H9 (cell line): ENCODE results near the gene HNRNPF. TPM values are rescaled to one million over a fixed set of nuclear protein-coding genes. Genes with fewer than 3 reads are reported as not detected.

Source experiments
- DNase-seq: peaks from one replicate; pipeline ENCODE4 v3.0.0-alpha.2; 2017
- H2AFZ ChIP-seq: one replicate; pipeline ENCODE4 v1.6.1; 2013; ENCODE audit warnings: mild to moderate bottlenecking, low read length, control low read depth, moderate library complexity
- H2AK5ac ChIP-seq: 2 replicates; pipeline ENCODE4 v1.6.1; 2013; ENCODE audit warnings: low read length, control low read depth, mixed read lengths; ENCODE audit not compliant: insufficient read length
- H2BK120ac ChIP-seq: one replicate; pipeline ENCODE4 v1.6.1; 2013; ENCODE audit warnings: low read depth, mild to moderate bottlenecking, low read length, control low read depth, inconsistent platforms; ENCODE audit not compliant: poor library complexity, severe bottlenecking
- H2BK12ac ChIP-seq: 2 replicates; pipeline ENCODE4 v1.6.1; 2013; ENCODE audit warnings: low read length, control low read depth, mixed read lengths, low read depth; ENCODE audit not compliant: insufficient read length
- H2BK15ac ChIP-seq: 2 replicates; pipeline ENCODE4 v1.6.1; 2013; ENCODE audit warnings: low read depth, low read length, control low read depth
- H2BK20ac ChIP-seq: one replicate; pipeline ENCODE4 v1.6.1; 2013; ENCODE audit warnings: low read depth, mild to moderate bottlenecking, low read length, control low read depth, inconsistent platforms; ENCODE audit not compliant: poor library complexity, severe bottlenecking
- H2BK5ac ChIP-seq: 2 replicates; pipeline ENCODE4 v1.6.1; 2013; ENCODE audit warnings: low read length, control low read depth, mixed read lengths; ENCODE audit not compliant: insufficient read length
- H3K14ac ChIP-seq: 2 replicates; pipeline ENCODE4 v1.6.1; 2013; ENCODE audit warnings: low read length, control low read depth; ENCODE audit not compliant: insufficient read depth
- H3K18ac ChIP-seq: 2 replicates; pipeline ENCODE4 v1.6.1; 2013; ENCODE audit warnings: low read depth, mild to moderate bottlenecking, mixed read lengths, low read length, control low read depth; ENCODE audit not compliant: insufficient read length
- H3K23ac ChIP-seq: 2 replicates; pipeline ENCODE4 v1.6.1; 2013; ENCODE audit warnings: low read length, control low read depth, mixed read lengths, low read depth; ENCODE audit not compliant: insufficient read length
- H3K23me2 ChIP-seq: 2 replicates; pipeline ENCODE4 v1.6.1; 2013; ENCODE audit warnings: low read depth, mild to moderate bottlenecking, mixed read lengths, low read length, control low read depth; ENCODE audit not compliant: insufficient read length, poor library complexity, severe bottlenecking
- H3K27ac ChIP-seq: 2 replicates; pipeline ENCODE4 v1.5.1; 2013; ENCODE audit warnings: low read length, control low read depth, mixed read lengths, low read depth; ENCODE audit not compliant: insufficient read length
- H3K27me3 ChIP-seq: 2 replicates; pipeline ENCODE4 v1.6.1; 2013; ENCODE audit warnings: low read length, control low read depth, inconsistent platforms; ENCODE audit not compliant: insufficient read depth
- H3K4ac ChIP-seq: 2 replicates; pipeline ENCODE4 v1.6.1; 2013; ENCODE audit warnings: low read depth, mild to moderate bottlenecking, control low read depth, inconsistent platforms, low read length, moderate library complexity
- H3K4me1 ChIP-seq: 2 replicates; pipeline ENCODE4 v1.6.1; 2013; ENCODE audit warnings: low read length, control low read depth, inconsistent platforms; ENCODE audit not compliant: insufficient read depth
- H3K4me2 ChIP-seq: 2 replicates; pipeline ENCODE4 v1.6.1; 2013; ENCODE audit warnings: low read length, control low read depth, mixed read lengths; ENCODE audit not compliant: insufficient read length, insufficient read depth
- H3K56ac ChIP-seq: 2 replicates; pipeline ENCODE4 v1.6.1; 2013; ENCODE audit warnings: low read depth, mild to moderate bottlenecking, mixed read lengths, low read length, control low read depth; ENCODE audit not compliant: insufficient read length
- H3K79me1 ChIP-seq: 2 replicates; pipeline ENCODE4 v1.6.1; 2013; ENCODE audit warnings: low read depth, mild to moderate bottlenecking, moderate library complexity, low read length, control low read depth, inconsistent platforms; ENCODE audit not compliant: insufficient read depth, poor library complexity, severe bottlenecking
- H3K79me2 ChIP-seq: 2 replicates; pipeline ENCODE4 v1.6.1; 2013; ENCODE audit warnings: low read length, control low read depth, inconsistent platforms; ENCODE audit not compliant: insufficient read depth
- H3K9ac ChIP-seq: 2 replicates; pipeline ENCODE4 v1.6.1; 2013; ENCODE audit warnings: low read length, control low read depth, mixed read lengths; ENCODE audit not compliant: insufficient read length; ENCODE audit errors: extremely low read depth
- H3K9me3 ChIP-seq: one replicate; pipeline ENCODE4 v1.6.1; 2013; ENCODE audit warnings: low read depth, low read length, inconsistent platforms; ENCODE audit not compliant: control insufficient read depth
- H3T11ph ChIP-seq: one replicate; pipeline ENCODE4 v1.6.1; 2013; ENCODE audit warnings: mild to moderate bottlenecking, low read length, control low read depth, inconsistent platforms
- H4K20me1 ChIP-seq: one replicate; pipeline ENCODE4 v1.6.1; 2013; ENCODE audit not compliant: control insufficient read depth, insufficient read length, insufficient read depth
- H4K5ac ChIP-seq: 2 replicates; pipeline ENCODE4 v1.6.1; 2013; ENCODE audit warnings: low read depth, mild to moderate bottlenecking, mixed read lengths, low read length, control low read depth; ENCODE audit not compliant: insufficient read length
- H4K8ac ChIP-seq: replicated peaks from 2 replicates; pipeline ENCODE4 v1.6.1; 2013; ENCODE audit warnings: low read length, control low read depth, mixed read lengths, low read depth; ENCODE audit not compliant: insufficient read length
- H4K91ac ChIP-seq: 2 replicates; pipeline ENCODE4 v1.6.1; 2013; ENCODE audit warnings: low read depth, mild to moderate bottlenecking, moderate library complexity, mixed read lengths, low read length, control low read depth; ENCODE audit not compliant: insufficient read length
- H3K27ac Mint-ChIP-seq, 3 experiments: 2 replicates in 2 of 3; 3 replicates in 1 of 3; pipeline ENCODE4 v1.8.0; 2020 to 2021; ENCODE audit warnings: mixed read lengths in 3 of 3, mild to moderate bottlenecking in 1 of 3, moderate library complexity in 1 of 3
- H3K27me3 Mint-ChIP-seq: 2 replicates; pipeline ENCODE4 v1.8.0; 2021; ENCODE audit warnings: low read depth, mild to moderate bottlenecking, moderate library complexity, mixed read lengths
- H3K36me3 Mint-ChIP-seq, 3 experiments: 2 replicates in 2 of 3; 3 replicates in 1 of 3; pipeline ENCODE4 v1.8.0; 2020 to 2021; ENCODE audit warnings: low read depth in 3 of 3, mixed read lengths in 3 of 3; ENCODE audit not compliant: insufficient read depth in 1 of 3
- H3K4me1 Mint-ChIP-seq, 2 experiments: 2 replicates each; pipeline ENCODE4 v1.8.0; 2020; ENCODE audit warnings: mixed read lengths in 2 of 2
- H3K4me3 Mint-ChIP-seq, 2 experiments: 2 replicates in 1 of 2; 3 replicates in 1 of 2; pipeline ENCODE4 v1.8.0; 2020 to 2021; ENCODE audit warnings: mild to moderate bottlenecking in 2 of 2, mixed read lengths in 2 of 2, moderate library complexity in 1 of 2
- H3K9me3 Mint-ChIP-seq, 2 experiments: 2 replicates in 1 of 2; 3 replicates in 1 of 2; pipeline ENCODE4 v1.8.0; 2020; ENCODE audit warnings: mild to moderate bottlenecking in 2 of 2, mixed read lengths in 2 of 2, moderate library complexity in 1 of 2
- CTCF ChIP-seq: fragments of 200-600 bp; sonication (generic); conservative IDR thresholded peaks from 3 replicates; pipeline ENCODE4 v1.8.0; 2021; ENCODE audit warnings: antibody characterized with exemption, mild to moderate bottlenecking
- WGBS: extraction: QIAGEN DNeasy Blood & Tissue Kit; methylation state at CpG from one replicate; pipeline ENCODE4 v1.1.7; 2013; ENCODE audit warnings: missing lambda C conversion rate, low lambda C conversion rate, mixed read lengths; ENCODE audit not compliant: insufficient read length; ENCODE audit errors: extremely low coverage; 5-methylcytosine and 5-hydroxymethylcytosine counted together
- total RNA-seq: library from RNA; stranded (reverse); gene quantifications from 2 replicates; pipeline ENCODE4 v1.2.1, GENCODE V29; 2021

The HNRNPF gene
- total RNA-seq, 1 experiment from 2014 or later, result 411 TPM

GRCh38 chr10:43415544-43415943 lies 6.6 kb upstream of the HNRNPF start:
- H3K4me3 Mint-ChIP-seq, result no peak overlapping the region
- no peaks in the 10 kb centered on the region for H3K9me3 Mint-ChIP-seq
- no peaks in the 10 kb centered on the region for H3K79me2 ChIP-seq
- H2BK120ac ChIP-seq, result no peak overlapping the region
- H4K8ac ChIP-seq, result no peak overlapping the region
- no peaks in the 10 kb centered on the region for H3K4me1 ChIP-seq
- H3T11ph ChIP-seq, result no peak overlapping the region
- no peaks in the 10 kb centered on the region for H3K23me2 ChIP-seq
- H3K4ac ChIP-seq, result no peak overlapping the region
- no peak overlapping the region for H2BK15ac ChIP-seq
- peaks cover 2% of the 10 kb centered on the region for H3K27me3 Mint-ChIP-seq
- no peak overlapping the region for H3K18ac ChIP-seq
- H4K91ac ChIP-seq, result no peak overlapping the region
- no peak overlapping the region for H3K56ac ChIP-seq
- H2BK20ac ChIP-seq, result no peak overlapping the region
- no peaks in the 10 kb centered on the region for H3K79me1 ChIP-seq
- H3K4me1 Mint-ChIP-seq, result peaks cover 0 to 2% of the 10 kb centered on the region in 2 experiments; a peak in 2 of 4 replicates
- no peak overlapping the region for H3K14ac ChIP-seq
- H3K27ac Mint-ChIP-seq, result no peak overlapping the region
- H4K5ac ChIP-seq, result no peak overlapping the region
- no peak overlapping the region for H3K23ac ChIP-seq
- H2AK5ac ChIP-seq, result no peak overlapping the region
- no peak overlapping the region for H2BK5ac ChIP-seq
- no peak for TF ChIP-seq CTCF
- no CpG with 5 or more reads among the region's 10 CpGs for WGBS
- no peak for DNase-seq
- H3K27ac ChIP-seq, result no peak overlapping the region
- H2AFZ ChIP-seq, result no peak overlapping the region
- no peak overlapping the region for H2BK12ac ChIP-seq
- no peak overlapping the region for H3K4me2 ChIP-seq
- no peaks in the 10 kb centered on the region for H4K20me1 ChIP-seq
- H3K36me3 Mint-ChIP-seq, result no peaks in the 10 kb centered on the region
- no peaks in the 10 kb centered on the region for H3K27me3 ChIP-seq
- H3K9me3 ChIP-seq, result no peaks in the 10 kb centered on the region
- H3K9ac ChIP-seq, result no peak overlapping the region
